ENCODE data around the gene ANKRD27. TPM values are rescaled to one million over a fixed set of nuclear protein-coding genes. Genes with fewer than 3 reads are reported as not detected.

ANKRD27 gene
- total and polyA plus RNA-seq, 10 of the 15 experiments (the other 5 are each of a cell fraction or from before 2014, with no cell fraction given), result 2.8 to 49.9 (median 28.5) TPM

GRCh38 chr19:32651729-32652140, 23.2 kb downstream of the ANKRD27 start (continued):
- TF ChIP-seq ZBTB11 (CRISPR knock-in tag; IDR thresholded peaks at IDR 0.05) (no peak), SP1 (IDR thresholded peaks at IDR 0.05; ENCODE audit: low read depth, low read length) (no peak), ESRRA (IDR thresholded peaks at IDR 0.05; ENCODE audit: low read length) (no peak)

GRCh38 chr19:32650671-32651070, 24.3 kb downstream of the ANKRD27 start:
- CTCF ChIA-PET, result no interaction called here
- POLR2A ChIA-PET, result no interaction called here
- no peak overlapping the region for H3K9ac ChIP-seq (ENCODE audit: control insufficient read depth, insufficient read depth, low read length)
- SMC1A ChIA-PET (ENCODE audit: uncharacterized antibody, unreplicated experiment), result no interaction called here
- no peaks in the 10 kb centered on the region for H3K79me2 ChIP-seq (ENCODE audit: control insufficient read depth, insufficient read depth, low read length)
- H3K4me2 ChIP-seq (ENCODE audit: control insufficient read depth, insufficient read depth), result no peak overlapping the region
- no peak overlapping the region for H3K4me3 ChIP-seq
- no peaks in the 10 kb centered on the region for H4K20me1 ChIP-seq (ENCODE audit: control insufficient read depth, insufficient read depth)
- in situ Hi-C loops (cut with MboI), result no loop called here
- WGBS (ENCODE audit: insufficient coverage, insufficient replicate concordance, low lambda C conversion rate, missing lambda C conversion rate), result 80% methylated on average over 3 of the region's 5 CpGs
- H3K27me3 ChIP-seq (replicated peaks in 1 of 2; ENCODE audit: control insufficient read depth in 2 of 2, insufficient read depth in 2 of 2, low read length in 1 of 2), result no peaks in the 10 kb centered on the region
- no peaks in the 10 kb centered on the region for H3K9me3 ChIP-seq (replicated peaks; ENCODE audit: control insufficient read depth, insufficient read depth, low read length)
- DNase-seq (ENCODE audit: low read depth, low spot score) (no peak), FAIRE-seq (no peak), ATAC-seq (no peak)
- BruUV-seq (replicated peaks), result no TSS peak
- no peak overlapping the region for H2AFZ ChIP-seq (ENCODE audit: control insufficient read depth, low read depth, low read length)
- peaks cover 3% of the 10 kb centered on the region for H3K4me1 ChIP-seq (ENCODE audit: control insufficient read depth, insufficient read depth, low read length)
- no peak overlapping the region for H3K27ac ChIP-seq (ENCODE audit: control insufficient read depth, insufficient read depth)
- RAD21 ChIA-PET (ENCODE audit: unreplicated experiment), result no interaction called here
- H3K36me3 ChIP-seq (ENCODE audit: control insufficient read depth in 2 of 2, insufficient read depth in 2 of 2, low read length in 1 of 2), result peaks cover 16 to 24% of the 10 kb centered on the region in 2 experiments
- intact Hi-C loops (cut with micrococcal nuclease; ENCODE audit: unreplicated experiment), result no loop called here
- no peak for TF ChIP-seq POLR2AphosphoS2 (IDR thresholded peaks at IDR 0.05; ENCODE audit: low read depth, low read length)
- no peak for TF ChIP-seq DPF2 (IDR thresholded peaks at IDR 0.05)
- no peak for TF ChIP-seq SP1 (IDR thresholded peaks at IDR 0.05; ENCODE audit: low read depth, low read length)
- TF ChIP-seq IKZF1 (conservative IDR thresholded peaks at IDR 0.05), result no peak
- TF ChIP-seq BHLHE40 (IDR thresholded peaks at IDR 0.05; ENCODE audit: borderline replicate concordance in 1 of 2, low read depth in 2 of 2, low read length in 1 of 2), result no peak
- TF ChIP-seq CEBPZ (IDR thresholded peaks at IDR 0.05; ENCODE audit: low read depth, low read length), result no peak
- no peak for TF ChIP-seq ATF2 (IDR thresholded peaks at IDR 0.05; ENCODE audit: low read length)
- TF ChIP-seq ZNF24 (IDR thresholded peaks at IDR 0.05), result no peak
- no peak for TF ChIP-seq ZBTB33 (IDR thresholded peaks at IDR 0.05)
- no peak for TF ChIP-seq SUPT20H (IDR thresholded peaks at IDR 0.05; ENCODE audit: borderline replicate concordance, control insufficient read depth, low read depth, low read length)
- no peak for TF ChIP-seq ZSCAN29 (IDR thresholded peaks at IDR 0.05)

Data from GM12878 (cell line).